Globus pallidus (tissue), 1 donor: ENCODE measurements around the gene C1orf105.
"Not testable (repeated sequence)": the region's sequence is repeated elsewhere in the genome, so short reads cannot be mapped to it uniquely, and the experiment has no call there.

Experiments
- DNase-seq: peaks from one replicate; pipeline ENCODE4 v3.0.0-alpha.2; 2015; ENCODE audit warnings: low spot score

The C1orf105 gene

GRCh38 chr1:172429331-172430127 is 9.0 kb downstream of the C1orf105 start:
- peak; percentile 60 for DNase-seq

- DNase-seq: no peak
Measured at GRCh38 chr1:172430128-172430454, 9.6 kb downstream of the C1orf105 start.

- DNase-seq: no peak
Measured at GRCh38 chr1:172431204-172431603, 10.7 kb downstream of the C1orf105 start.

GRCh38 chr1:172431721-172432192 is 11.3 kb downstream of the C1orf105 start:
- no peak for DNase-seq

GRCh38 chr1:172437183-172437582 is 16.7 kb downstream of the C1orf105 start:
- not testable (repeated sequence) for DNase-seq

- no peak for DNase-seq
Measured at GRCh38 chr1:172442404-172442803, 21.9 kb downstream of the C1orf105 start.

GRCh38 chr1:172442843-172443565 is 22.5 kb downstream of the C1orf105 start:
- DNase-seq: no peak

GRCh38 chr1:172443666-172444453 is 23.4 kb downstream of the C1orf105 start, which contains the start of gene PIGC:
Gene PIGC (minus strand): TSS chr1:172444069. CDS start chr1:172442622, 1,447 bp downstream.
- peak; percentile 85 for DNase-seq

GRCh38 chr1:172446547-172446946 is 26.1 kb downstream of the C1orf105 start:
- DNase-seq: no peak

- DNase-seq: no peak
Measured at GRCh38 chr1:172447641-172448040, 27.2 kb downstream of the C1orf105 start.

- no peak for DNase-seq
Measured at GRCh38 chr1:172448995-172449584, 28.6 kb downstream of the C1orf105 start.

- peak; percentile 54 for DNase-seq
Measured at GRCh38 chr1:172449585-172450523, 29.4 kb downstream of the C1orf105 start.

GRCh38 chr1:172450524-172450885 is 30.0 kb downstream of the C1orf105 start:
- DNase-seq: no peak

- no peak for DNase-seq
Measured at GRCh38 chr1:172451002-172451443, 30.5 kb downstream of the C1orf105 start.

GRCh38 chr1:172452536-172453152 is 32.2 kb downstream of the C1orf105 start:
- no peak for DNase-seq

- no peak for DNase-seq
Measured at GRCh38 chr1:172453153-172453545, 32.7 kb downstream of the C1orf105 start.

GRCh38 chr1:172453607-172454006 is 33.1 kb downstream of the C1orf105 start:
- DNase-seq: no peak

- no peak for DNase-seq
Measured at GRCh38 chr1:172455451-172455850, 35.0 kb downstream of the C1orf105 start.

GRCh38 chr1:172456344-172456769 is 35.9 kb downstream of the C1orf105 start:
- DNase-seq: no peak

- no peak for DNase-seq
Measured at GRCh38 chr1:172457479-172458130, 37.1 kb downstream of the C1orf105 start.
